Suprapubic skin (tissue), 4 donors: ENCODE measurements around the gene NPC1L1. TPM values are rescaled to one million over a fixed set of nuclear protein-coding genes. Genes with fewer than 3 reads are reported as not detected.

ENCODE experiments used
- DNase-seq, 2 donors: peaks; one replicate each; pipeline ENCODE4 v3.0.0-alpha.2; 2019; ENCODE audit warnings: low spot score in 2 of 2
- H3K27ac ChIP-seq: fragments of 200-600 bp; sonication (generic); one replicate; pipeline ENCODE4 v1.5.1; 2019
- H3K27me3 ChIP-seq: fragments of 200-600 bp; sonication (generic); one replicate; pipeline ENCODE4 v1.5.1; 2019
- H3K36me3 ChIP-seq: fragments of 200-600 bp; sonication (generic); one replicate; pipeline ENCODE4 v1.5.1; 2019
- H3K4me1 ChIP-seq: fragments of 200-600 bp; sonication (generic); one replicate; pipeline ENCODE4 v1.5.1; 2019
- H3K4me3 ChIP-seq: fragments of 200-600 bp; sonication (generic); one replicate; pipeline ENCODE4 v1.5.1; 2019; ENCODE audit warnings: mild to moderate bottlenecking
- H3K9me3 ChIP-seq: fragments of 200-600 bp; sonication (generic); one replicate; pipeline ENCODE4 v1.5.1; 2019
- CTCF ChIP-seq, 2 donors: fragments of 200-600 bp in 1 of 2; fragments of 450-650 bp in 1 of 2; sonication (generic) in 1 of 2; IDR thresholded peaks; one replicate each; pipeline ENCODE4 v1.5.1; 2016 to 2019; ENCODE audit warnings: antibody characterized with exemption in 2 of 2, mild to moderate bottlenecking in 1 of 2, moderate library complexity in 1 of 2
- EP300 ChIP-seq: sonication (generic); formaldehyde crosslinking; IDR thresholded peaks from one replicate; pipeline ENCODE4 v1.6.1; 2017; ENCODE audit warnings: antibody characterized with exemption
- POLR2A ChIP-seq, 2 donors: fragments of 450-650 bp; IDR thresholded peaks; one replicate each; pipeline ENCODE4 v1.6.1; 2017; ENCODE audit warnings: antibody characterized with exemption in 2 of 2, mild to moderate bottlenecking in 2 of 2, moderate library complexity in 2 of 2
- POLR2AphosphoS5 ChIP-seq, 3 donors: sonication (generic); formaldehyde crosslinking; IDR thresholded peaks; one replicate each; pipeline ENCODE4 v1.6.1; 2017; ENCODE audit warnings: antibody characterized with exemption in 3 of 3
- WGBS: methylation state at CpG from one replicate; pipeline ENCODE4 v1.1.5; 2018; 5-methylcytosine and 5-hydroxymethylcytosine counted together
- total RNA-seq, 4 donors: library from RNA; depleted of rRNA; stranded (reverse); fragments of >200 nt; gene quantifications; one replicate each; pipeline ENCODE4 v1.1.0, GENCODE V29; 2016

Gene NPC1L1
- total RNA-seq, 4 donors from 2014 or later, result 0.24 TPM; not detected in 3

- peaks cover 36% of the 10 kb centered on the region for H3K36me3 ChIP-seq
- WGBS, result 89% methylated on average over 4 of the region's 4 CpGs
- peaks cover 10% of the 10 kb centered on the region for H3K4me1 ChIP-seq
- no peaks in the 10 kb centered on the region for H3K27me3 ChIP-seq
- DNase-seq, result no peak
- H3K9me3 ChIP-seq, result no peaks in the 10 kb centered on the region
- no peak overlapping the region for H3K4me3 ChIP-seq
- H3K27ac ChIP-seq, result no peak overlapping the region
- no peak for TF ChIP-seq POLR2A (IDR thresholded peaks at IDR 0.05)
- no peak for TF ChIP-seq POLR2AphosphoS5 (IDR thresholded peaks at IDR 0.05)
Measured at GRCh38 chr7:44466300-44467216, 74.6 kb downstream of the NPC1L1 start.

- WGBS, result 82% methylated on average over 5 of the region's 5 CpGs
- H3K36me3 ChIP-seq, result peaks cover 36% of the 10 kb centered on the region
Measured at GRCh38 chr7:44465490-44465889, 75.6 kb downstream of the NPC1L1 start.

GRCh38 chr7:44463169-44463808 lies 77.8 kb downstream of the NPC1L1 start:
- Histone ChIP-seq H3K27ac (no peak overlapping the region), H3K36me3 (peaks cover 31% of the 10 kb centered on the region), H3K4me3 (no peak overlapping the region), H3K4me1 (peaks cover 2% of the 10 kb centered on the region), H3K9me3 (no peaks in the 10 kb centered on the region), H3K27me3 (no peaks in the 10 kb centered on the region)
- 86% methylated on average over 1 of the region's 1 CpG for WGBS
- TF ChIP-seq POLR2A (IDR thresholded peaks at IDR 0.05) (no peak), EP300 (no peak), CTCF (IDR thresholded peaks at IDR 0.05) (peak in 1 of 2 donors; percentile 15), POLR2AphosphoS5 (IDR thresholded peaks at IDR 0.05) (no peak)
- DNase-seq, result no peak

More at GRCh38 chr7:44465490-44465889, 75.6 kb downstream of the NPC1L1 start:
- DNase-seq, result no peak
- Histone ChIP-seq H3K9me3 (no peaks in the 10 kb centered on the region), H3K4me1 (peaks cover 10% of the 10 kb centered on the region), H3K27ac (no peak overlapping the region), H3K27me3 (no peaks in the 10 kb centered on the region), H3K4me3 (no peak overlapping the region)
- TF ChIP-seq POLR2A (IDR thresholded peaks at IDR 0.05) (no peak), EP300 (no peak), POLR2AphosphoS5 (IDR thresholded peaks at IDR 0.05) (no peak), CTCF (IDR thresholded peaks at IDR 0.05) (no peak)

Other genes starting within 250 kb of the NPC1L1 start
- gene CAMK2B, start 215.7 kb downstream of the NPC1L1 start, total RNA-seq, result 1 to 10 TPM in 2 of 4 donors, under 1 TPM in 2; 0.89 to 5.1 (median 1.2) TPM
- 100 to 1,000 TPM in 1 of 4 donors, 10 to 100 TPM in 3; 54.3 to 101 (median 64.4) TPM for gene NUDCD3, start 50.7 kb downstream of the NPC1L1 start, total RNA-seq
- 100 to 1,000 TPM in 1 of 4 donors, 10 to 100 TPM in 3; 58.3 to 109 (median 69.5) TPM for gene DDX56, start 32.6 kb upstream of the NPC1L1 start, total RNA-seq
- gene TMED4, start 40.9 kb upstream of the NPC1L1 start, total RNA-seq, result 100 to 1,000 TPM in 1 of 4 donors, 10 to 100 TPM in 3; 76.8 to 101 (median 93.2) TPM
- 100 to 1,000 TPM in 3 of 4 donors, 10 to 100 TPM in 1; 98.6 to 146 (median 127) TPM for gene OGDH, start 65.3 kb upstream of the NPC1L1 start, total RNA-seq
- 10 to 100 TPM; 26.4 to 97.8 (median 38.4) TPM for gene ZMIZ2, start 207.5 kb upstream of the NPC1L1 start, total RNA-seq